Glomerular visceral epithelial cell (primary cell): ENCODE measurements around the gene REC114.
"Not testable (repeated sequence)": the region's sequence is repeated elsewhere in the genome, so short reads cannot be mapped to it uniquely, and the experiment has no call there.

Source experiments
- DNase-seq: peaks from one replicate; pipeline ENCODE4 v3.0.0-alpha.2; 2016; ENCODE audit errors: extremely low spot score

The REC114 gene

DNA sequence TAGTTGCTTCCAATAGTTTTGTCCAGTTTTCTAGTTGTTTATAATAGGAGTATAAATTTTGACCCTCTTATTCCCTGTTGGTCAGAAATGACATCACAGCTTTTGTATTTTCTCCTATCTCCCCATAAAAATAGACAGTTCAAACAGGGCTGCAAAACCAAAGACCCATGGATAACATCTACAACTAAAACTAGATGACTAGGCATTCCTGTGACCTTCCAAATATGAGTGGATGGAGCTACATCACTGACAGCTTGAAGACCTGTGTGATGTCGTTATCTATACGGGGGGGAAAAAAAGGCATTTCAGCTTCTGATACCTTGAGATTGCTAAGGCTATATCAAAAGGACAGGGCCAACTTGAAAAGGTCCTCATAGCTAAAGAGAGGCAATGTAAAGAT lies 84.6 kb downstream of the REC114 start:
- DNase-seq: no peak

DNA sequence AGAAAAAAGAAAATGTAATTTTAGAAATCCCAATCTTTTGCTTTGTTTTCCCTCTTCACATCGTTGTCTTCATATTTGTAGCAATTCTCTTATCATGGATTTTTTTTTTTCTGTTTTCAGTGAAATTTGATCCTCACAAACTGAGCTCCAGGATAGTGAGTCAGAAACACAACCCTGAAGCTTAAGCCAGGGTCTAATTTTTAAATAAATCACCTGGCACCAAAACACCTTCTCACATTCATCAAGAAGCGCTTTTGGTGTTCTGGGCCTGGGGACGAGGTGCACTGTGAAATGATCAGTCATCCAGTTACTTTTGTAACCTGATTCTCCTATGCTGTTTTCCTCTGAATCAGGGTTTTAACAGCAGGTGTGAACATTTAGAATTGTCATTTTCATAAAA lies 87.7 kb downstream of the REC114 start:
- DNase-seq: no peak

DNA sequence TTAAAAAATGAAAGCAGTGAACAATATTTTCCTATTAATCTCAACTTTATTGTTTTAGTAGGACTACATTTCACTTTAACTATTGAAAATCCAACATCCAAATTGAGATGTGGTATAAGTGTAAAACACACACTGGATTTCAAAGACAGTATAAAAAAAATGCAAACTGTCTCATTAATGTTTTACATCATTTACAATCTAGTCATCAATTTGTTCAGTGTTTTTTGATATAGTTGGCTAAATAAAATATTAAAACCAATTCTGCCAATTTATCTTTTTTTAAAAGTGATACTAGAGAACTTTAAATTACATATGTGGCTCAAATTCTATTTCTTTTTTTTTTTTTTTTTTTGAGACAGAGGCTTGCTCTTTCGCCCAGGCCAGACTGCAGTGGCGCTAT lies 95.2 kb downstream of the REC114 start:
- no peak for DNase-seq

DNA sequence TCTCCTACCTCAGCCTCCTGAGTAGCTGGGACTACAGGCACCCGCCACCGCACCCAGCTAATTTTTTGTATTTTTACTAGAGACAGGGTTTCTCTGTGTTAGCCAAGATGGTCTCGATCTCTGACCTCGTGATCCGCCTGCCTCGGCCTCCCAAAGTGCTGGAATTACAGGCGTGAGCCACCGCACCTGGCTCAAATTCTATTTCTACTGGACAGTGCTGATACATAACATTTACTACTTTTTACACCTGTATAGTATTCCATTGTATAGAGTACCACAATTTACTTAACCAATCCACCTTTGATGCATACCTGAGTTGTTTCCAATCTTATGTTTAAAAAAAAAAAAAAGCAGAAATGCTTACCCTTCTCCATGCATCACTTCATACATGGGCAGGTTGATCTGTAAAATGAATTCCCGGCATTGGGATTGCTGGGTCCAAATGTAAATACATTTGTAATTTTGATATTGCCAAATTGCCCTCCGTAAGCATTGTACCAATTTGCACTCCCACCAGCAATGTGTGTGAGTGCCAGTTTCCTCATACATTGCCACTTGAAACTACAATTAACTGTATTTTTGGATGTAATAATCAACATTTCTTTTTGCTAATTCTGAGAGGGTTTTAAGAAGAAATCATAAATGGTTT lies 95.7 kb downstream of the REC114 start:
- no peak for DNase-seq

DNA sequence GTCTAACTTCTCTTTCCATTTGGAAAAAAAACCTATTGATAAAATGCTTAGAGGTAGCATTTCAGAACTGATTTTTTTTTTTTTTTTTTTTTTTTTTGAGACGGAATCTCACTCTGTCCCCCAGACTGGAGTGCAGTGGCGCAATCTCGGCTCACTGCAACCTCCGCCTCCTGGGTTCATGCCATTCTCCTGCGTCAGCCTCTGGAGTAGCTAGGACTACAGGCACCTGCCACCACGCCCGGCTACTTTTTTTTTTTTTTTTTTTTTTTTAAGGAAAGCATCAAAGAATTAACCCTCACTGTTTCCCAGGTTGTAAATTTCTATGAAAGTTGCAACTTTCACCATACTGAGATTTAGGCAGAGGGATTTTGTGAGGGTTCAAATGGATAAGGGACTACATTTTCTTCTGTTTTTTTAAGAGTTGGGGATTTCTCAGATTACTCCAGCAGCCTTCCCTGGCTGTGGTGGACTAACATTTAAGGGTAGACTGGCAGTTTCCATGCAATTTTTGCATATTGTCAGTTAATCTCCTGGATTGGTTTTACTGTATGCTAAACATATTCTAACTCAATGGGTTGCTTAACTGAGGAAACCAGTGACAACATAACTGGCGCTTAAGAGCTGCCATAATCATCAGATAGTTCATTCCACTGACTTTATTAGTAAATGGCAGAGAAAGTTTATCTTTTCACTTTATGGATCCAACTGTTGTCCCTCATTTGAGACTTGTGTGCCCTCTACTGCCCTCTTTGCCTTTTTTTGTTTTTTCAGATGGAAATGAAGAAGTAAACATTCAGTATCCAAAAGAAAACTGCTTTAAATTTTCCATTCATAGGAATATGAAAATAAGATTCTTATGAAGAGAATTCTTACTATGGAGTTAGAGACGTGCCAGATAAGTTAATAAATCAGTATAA lies 96.5 kb downstream of the REC114 start:
- DNase-seq: no peak

DNA sequence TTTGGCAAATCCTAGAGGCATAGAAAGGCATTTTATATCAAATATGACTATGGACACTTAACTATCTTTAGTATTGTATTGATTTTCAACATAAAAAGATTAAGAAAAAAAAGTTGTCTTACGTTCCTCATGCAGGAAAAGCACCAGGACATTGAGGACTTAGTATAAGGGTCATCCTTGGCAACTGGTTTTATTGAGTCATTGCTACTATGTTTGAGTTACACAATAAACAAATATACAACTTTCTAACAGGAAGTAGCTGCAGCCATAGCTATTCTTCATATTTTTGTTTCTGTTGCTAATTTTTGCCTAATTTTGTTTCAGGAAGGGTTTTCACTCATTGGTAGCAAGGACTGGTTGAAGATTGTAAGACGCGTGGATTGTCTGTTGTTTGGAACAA lies 97.2 kb downstream of the REC114 start:
- DNase-seq: no peak

DNA sequence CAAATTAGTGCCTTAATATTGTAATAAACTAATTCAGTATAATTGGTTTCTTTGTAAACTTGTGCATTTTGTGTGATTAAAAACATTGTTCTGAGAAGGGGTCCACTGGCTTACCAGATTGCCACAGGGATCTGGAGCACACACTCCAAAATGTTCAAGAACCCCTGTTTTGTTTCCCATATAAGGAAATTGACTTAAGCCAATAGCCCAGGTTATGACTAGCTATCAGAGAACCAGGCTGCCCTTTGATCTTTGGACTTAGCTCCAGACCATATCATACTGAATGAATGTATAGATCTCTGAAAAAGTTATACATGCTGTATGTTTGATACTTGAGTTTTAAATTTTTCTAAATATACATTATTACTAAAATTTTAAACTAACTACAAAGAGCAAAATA lies 98.5 kb downstream of the REC114 start:
- DNase-seq: no peak

DNA sequence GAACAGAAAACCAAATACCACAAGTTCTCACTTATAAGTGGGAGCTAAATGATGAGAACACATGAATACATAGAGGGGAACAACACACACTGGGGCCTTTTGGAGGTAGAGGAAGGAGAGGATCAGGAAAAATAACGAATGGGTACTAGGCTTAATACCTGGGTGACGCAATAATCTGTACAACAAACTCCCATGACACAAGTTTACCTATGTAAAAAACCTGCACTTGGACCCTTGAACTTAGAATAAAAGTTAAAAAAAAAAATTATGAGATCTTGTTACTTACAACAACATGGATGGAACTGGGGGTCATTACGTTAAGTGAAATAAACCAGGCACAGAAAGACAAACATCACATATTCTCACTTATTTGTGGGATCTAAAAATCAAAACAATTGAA lies 106.0 kb downstream of the REC114 start:
- not testable (repeated sequence) for DNase-seq

DNA sequence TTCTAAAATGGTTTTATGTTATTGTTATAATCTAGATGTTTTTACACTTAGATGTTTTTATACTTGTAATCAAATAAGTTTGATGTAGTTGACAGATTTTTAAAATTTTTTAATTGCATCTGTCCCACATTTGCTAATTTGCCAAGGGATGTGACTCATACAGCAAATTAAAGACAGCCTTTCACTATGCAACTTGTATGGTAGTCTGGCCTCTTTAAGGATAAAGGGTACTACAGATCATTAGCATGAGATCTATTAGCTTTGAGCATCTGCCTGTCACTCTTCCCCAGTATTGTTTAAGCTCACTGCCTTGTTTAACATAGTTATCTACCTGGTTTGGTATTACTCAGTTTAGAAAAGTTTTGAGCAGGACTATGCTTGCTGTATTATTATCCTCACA lies 107.2 kb downstream of the REC114 start:
- no peak for DNase-seq

DNA sequence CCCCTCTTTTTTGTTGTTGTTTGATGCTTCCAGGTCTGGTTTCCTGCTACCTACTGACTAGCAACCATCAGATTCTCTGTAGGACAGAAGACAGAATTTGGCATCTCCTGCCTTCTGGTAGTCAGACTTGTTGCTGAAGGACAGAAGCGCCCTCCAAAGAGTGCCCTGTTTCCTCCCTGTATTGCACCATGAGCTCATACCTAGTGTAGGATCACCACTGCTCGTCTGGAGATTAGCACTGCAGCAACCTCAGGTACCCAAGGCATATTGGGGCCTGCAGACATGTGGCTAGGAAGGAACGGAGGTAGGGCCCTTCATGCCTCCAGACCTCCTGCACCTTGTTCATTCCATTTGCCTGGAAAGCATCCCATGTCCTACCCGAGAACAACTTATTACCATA lies 112.1 kb downstream of the REC114 start:
- DNase-seq: no peak

DNA sequence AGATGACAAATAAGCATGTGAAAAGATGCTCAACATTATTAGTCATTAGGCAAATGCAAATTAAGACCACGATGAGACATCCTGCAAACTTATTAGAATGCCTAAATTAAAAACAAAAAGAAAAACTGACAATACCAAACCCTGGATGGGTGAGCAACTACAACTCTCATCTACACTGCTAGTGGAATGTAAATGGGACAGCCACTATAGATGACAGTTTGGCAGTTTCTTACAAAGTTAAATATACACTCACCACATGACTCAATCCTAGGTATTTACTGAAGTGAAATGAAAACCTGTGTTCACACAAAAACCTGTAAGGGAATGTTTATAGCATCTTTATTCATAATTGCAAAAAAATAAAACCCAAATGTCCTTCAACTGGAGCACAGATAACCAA lies 115.6 kb downstream of the REC114 start:
- no peak for DNase-seq

DNA sequence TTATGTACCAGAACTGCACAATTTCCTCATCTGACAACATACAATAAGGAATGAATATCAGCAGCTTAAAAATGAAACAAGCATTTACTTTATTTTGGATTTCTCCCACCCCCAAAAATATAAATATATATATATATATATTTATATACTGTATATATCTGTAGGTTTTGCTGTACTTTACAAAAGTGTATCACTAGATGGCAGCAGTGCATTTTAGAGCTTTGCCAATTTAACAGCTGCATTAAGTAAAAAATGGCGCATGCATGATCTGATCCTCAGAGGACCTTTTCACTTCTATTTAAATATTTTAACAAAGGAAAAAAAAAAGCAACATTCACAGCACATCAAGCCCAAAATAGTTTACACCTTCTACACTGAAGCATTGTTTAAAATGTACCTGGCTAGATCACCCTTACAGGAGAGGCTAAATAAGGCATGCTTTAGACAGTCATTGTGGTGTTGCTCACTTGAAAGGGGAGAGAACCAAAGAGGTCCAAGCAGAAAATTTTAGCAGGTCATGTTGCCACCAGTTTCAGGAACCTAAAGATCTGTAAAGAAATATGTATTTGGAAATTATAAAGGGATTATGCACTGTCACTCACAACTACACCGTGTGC lies 117.6 kb downstream of the REC114 start:
- DNase-seq: peak; percentile 66

DNA sequence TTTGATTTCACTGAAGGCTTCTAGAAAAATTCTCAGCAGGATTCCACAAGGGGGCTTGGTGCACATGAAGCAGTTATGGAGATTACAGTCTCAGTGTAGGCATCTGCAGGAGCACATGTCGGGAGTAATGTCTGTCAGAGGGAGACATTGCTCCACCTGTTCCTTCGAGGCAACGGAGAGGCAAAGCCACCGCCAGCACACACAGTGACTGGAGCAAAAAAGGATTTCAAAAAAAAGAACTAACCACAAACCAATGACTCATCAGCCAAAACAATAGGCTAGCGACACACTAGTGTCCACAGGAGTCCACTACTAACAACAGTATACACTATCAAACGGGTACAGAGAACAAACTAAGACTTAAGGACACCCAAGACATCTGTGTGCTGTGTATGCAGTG lies 121.3 kb downstream of the REC114 start:
- DNase-seq: peak; percentile 63

DNA sequence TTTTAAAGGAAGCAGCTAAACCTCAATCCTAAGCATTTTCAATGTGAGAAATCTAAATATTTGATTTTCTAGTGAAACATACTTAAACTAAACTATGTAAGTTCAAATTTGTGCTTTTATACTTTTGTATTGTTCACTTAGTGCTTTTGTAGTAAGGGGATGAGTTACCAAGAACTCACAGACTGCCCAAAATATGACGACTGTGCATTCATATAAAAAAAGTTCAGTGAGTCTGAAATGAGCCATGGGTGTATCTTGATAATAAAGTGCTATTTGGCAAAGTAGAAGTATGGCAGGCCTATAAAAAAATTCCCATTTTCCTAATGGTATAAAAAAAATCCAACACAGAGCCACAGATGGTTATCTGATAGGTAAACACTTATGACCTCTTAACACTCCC lies 124.1 kb downstream of the REC114 start:
- no peak for DNase-seq

DNA sequence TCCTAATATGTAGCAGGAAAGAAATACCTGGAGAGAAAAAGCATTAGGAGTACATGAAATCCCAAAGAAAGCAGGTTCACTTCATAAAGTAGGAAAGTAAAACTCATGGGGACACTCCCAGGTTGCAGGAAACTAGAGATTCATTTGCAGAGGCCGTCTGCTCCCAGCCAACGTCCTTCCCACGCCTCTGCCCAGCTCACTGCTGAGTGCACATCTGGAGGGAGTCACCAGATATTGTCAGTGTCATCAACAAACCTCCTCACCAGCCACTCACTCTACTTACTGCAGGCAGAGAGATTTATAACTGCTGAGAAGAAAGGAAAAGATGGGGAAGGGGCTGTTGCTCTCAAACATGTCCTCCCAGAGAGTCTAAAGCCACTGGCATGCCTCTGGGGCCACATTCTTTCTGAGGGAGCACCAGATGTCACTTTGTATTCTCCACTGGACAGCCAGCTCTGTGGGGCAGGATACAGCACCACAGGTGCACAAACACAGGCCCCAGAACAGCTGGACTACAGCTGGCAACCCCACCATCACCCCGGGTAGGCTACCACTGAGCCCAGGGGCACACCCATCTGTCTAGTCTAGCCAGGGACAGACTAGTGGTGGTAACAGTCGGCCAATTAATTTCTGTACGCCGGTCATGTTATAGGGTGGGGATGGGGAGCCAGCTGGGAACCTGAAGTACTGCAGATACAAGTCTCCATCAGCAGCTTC lies 125.8 kb downstream of the REC114 start:
- no peak for DNase-seq

DNA sequence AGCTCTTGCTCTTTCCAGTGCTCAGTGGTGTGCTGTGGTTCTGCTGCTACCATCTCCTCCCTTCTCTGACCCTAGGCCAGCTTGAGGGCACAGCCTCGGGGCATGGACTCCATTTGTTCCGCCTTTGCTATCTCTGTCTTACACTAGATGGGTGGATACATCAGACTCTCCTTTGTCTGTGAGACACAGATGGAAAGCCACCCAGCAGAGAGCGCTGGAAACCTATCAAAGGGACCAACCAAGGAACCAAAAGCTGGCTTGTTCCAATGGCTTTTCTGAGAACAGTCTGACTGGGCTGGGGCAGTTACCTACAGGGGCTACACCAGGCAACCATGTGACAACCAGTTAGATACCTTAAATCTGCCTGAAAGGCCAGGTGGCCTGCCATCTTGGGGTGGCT lies 126.4 kb downstream of the REC114 start:
- DNase-seq: no peak

DNA sequence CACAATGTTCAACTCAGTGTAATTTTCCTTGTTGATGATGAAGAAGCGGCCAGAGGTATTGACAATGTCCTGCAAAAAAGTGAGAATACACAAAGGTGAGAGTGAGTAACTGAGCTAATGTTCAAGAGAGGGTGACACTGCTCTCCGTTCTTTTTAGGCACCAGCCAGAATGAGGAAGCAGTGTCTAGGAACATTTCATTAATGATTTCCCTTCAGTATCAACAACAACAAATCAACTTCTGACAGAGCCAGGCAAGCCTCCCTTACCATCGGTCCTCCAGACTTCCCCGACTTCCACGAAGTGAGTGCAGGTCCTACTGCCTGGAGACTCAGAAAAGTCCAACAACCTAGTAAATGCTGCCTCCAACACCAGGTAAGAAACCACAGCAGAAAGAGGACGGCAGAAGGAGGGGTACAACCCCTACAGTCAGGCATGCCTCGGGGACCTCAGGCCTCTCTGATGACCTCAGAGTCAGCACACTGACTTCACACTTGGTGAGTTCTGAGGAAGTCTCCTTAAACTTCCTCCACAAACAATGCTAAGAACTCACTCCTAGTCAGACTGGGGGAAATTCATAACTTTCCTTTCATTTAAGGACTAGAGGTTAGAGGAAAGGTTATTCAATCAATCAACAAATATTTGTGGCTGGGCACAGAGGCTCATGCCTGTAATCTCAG lies 127.5 kb downstream of the REC114 start:
- DNase-seq: no peak

DNA sequence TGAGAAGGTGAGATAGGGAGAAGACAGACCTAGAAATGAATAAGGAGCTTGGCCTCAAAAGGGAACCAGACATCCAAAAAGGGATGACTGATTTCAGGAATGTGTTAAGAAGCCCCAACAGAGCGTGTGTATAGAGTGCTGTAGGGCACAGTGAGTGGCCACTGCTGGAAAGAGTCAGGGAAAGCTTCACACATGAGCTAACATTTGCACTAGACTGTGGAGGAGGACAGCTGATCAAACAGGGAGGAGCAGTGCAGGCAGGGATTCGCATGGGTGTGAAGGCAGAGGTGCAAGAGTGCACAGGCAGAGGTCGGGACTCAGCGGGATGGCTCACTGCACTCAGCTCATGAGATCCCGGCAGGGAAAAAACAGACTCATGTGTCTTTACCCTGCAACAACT lies 128.4 kb downstream of the REC114 start:
- peak; percentile 39 for DNase-seq

DNA sequence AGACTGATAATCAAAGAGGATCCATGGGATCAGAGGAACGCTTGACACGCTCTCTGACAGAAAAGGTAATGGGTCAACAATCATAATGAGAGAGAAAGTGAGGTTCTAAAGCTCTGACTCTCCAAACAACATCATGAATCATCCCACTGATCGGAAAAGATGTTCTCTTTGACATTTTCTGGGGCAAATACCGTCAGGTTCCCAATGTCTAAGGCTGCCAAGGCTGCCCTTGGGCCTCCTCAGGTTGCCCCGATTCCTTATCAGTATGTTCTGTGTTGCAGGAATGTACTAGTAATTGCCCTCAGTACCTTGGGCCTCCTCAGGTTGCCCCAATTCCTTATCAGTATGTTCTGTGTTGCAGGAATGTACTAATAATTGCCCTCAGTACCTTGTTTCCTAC lies 129.3 kb downstream of the REC114 start:
- no peak for DNase-seq

DNA sequence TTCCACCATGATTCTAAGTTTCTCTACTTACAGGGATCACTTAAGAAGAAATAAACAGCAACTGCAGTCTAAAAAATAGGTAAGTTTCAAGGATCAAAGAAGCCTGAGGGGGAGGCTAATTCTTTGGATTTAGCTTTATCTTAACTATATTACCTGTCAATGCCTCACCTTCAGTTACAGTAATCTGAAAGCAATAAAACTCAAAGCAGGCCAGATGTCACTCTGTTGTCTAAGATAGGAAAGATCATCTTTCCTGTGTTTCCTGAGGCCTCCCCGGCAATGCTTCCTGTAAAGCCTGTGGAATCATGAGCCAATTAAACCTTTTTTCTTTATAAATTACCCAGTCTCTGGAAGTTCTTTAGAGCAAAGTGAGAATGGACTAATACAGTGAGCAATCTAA lies 130.1 kb downstream of the REC114 start:
- DNase-seq: no peak

DNA sequence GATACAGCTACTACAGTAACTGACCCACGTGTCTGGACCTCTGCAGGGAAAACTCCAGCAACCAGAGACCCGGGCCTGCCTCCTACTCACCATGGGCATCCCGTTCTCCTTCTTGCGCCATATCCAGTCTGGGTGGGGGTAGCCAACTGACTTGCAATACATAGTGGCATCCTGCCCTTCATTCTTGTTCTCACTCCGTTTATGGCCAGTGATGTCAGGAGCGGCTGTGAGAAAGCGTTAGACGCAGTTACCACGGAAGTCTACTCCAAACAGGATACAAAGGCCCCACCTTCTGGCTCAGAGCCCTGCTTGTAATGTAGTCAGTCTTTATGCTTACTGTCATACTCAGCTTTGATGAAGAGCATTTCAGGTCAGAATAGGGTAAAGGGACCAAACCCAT lies 130.6 kb downstream of the REC114 start:
- no peak for DNase-seq
